Fibroblast of lung (primary cell): ENCODE data around the gene CENPB. TPM values are rescaled to one million over a fixed set of nuclear protein-coding genes. Genes with fewer than 3 reads are reported as not detected.

Experiments
- DNase-seq, 2 donors: peaks; one replicate each; pipeline versions ENCODE4 v3.0.0 to v3.0.0-alpha.2; 2010; ENCODE audit warnings: low read depth in 2 of 2
- H2AFZ ChIP-seq: 2 replicates; pipeline ENCODE4 v1.5.1; 2012; ENCODE audit warnings: low read length, control low read depth, inconsistent platforms
- H3K27ac ChIP-seq: 2 replicates; pipeline ENCODE4 v1.5.1; 2011; ENCODE audit warnings: low read length, control low read depth; ENCODE audit not compliant: insufficient read depth
- H3K27me3 ChIP-seq: 2 replicates; pipeline ENCODE4 v1.5.1; 2011; ENCODE audit warnings: mild to moderate bottlenecking, low read length; ENCODE audit not compliant: control insufficient read depth, insufficient read depth
- H3K36me3 ChIP-seq: 2 replicates; pipeline ENCODE4 v1.5.1; 2011; ENCODE audit warnings: low read length; ENCODE audit not compliant: control insufficient read depth, insufficient read depth
- H3K4me1 ChIP-seq: 2 replicates; pipeline ENCODE4 v1.5.1; 2011; ENCODE audit warnings: low read length; ENCODE audit not compliant: control insufficient read depth, insufficient read depth; ENCODE audit errors: extremely low read depth
- H3K4me2 ChIP-seq: 2 replicates; pipeline ENCODE4 v1.5.1; 2011; ENCODE audit warnings: low read length, control low read depth; ENCODE audit not compliant: insufficient read depth; ENCODE audit errors: extremely low read depth
- H3K4me3 ChIP-seq, 4 experiments: fragments of 200-600 bp in 1 of 4; sonication (generic) in 1 of 4; replicated peaks in 1 of 4; 2 replicates each; pipeline ENCODE4 v1.5.1; 2011 to 2016; ENCODE audit warnings: low read length in 4 of 4, low read depth in 3 of 4, mild to moderate bottlenecking in 3 of 4, control low read depth in 2 of 4, inconsistent platforms in 1 of 4, mixed read lengths in 1 of 4; ENCODE audit not compliant: insufficient read depth in 1 of 4; ENCODE audit errors: control extremely low read depth in 1 of 4
- H3K79me2 ChIP-seq: 2 replicates; pipeline ENCODE4 v1.5.1; 2012; ENCODE audit warnings: mild to moderate bottlenecking, low read length, inconsistent platforms; ENCODE audit not compliant: control insufficient read depth, insufficient read depth
- H3K9ac ChIP-seq: 2 replicates; pipeline ENCODE4 v1.5.1; 2011; ENCODE audit warnings: mild to moderate bottlenecking, low read length, control low read depth; ENCODE audit not compliant: insufficient read depth
- H3K9me3 ChIP-seq: 2 replicates; pipeline ENCODE4 v1.5.1; 2012; ENCODE audit warnings: low read depth, low read length; ENCODE audit not compliant: control insufficient read depth, insufficient read depth
- H4K20me1 ChIP-seq: 2 replicates; pipeline ENCODE4 v1.5.1; 2011; ENCODE audit warnings: low read length; ENCODE audit not compliant: control insufficient read depth, insufficient read depth; ENCODE audit errors: extremely low read depth
- CTCF ChIP-seq, 2 donors: IDR thresholded peaks in 1 of 2; conservative IDR thresholded peaks in 1 of 2; 1 replicate in 1 of 2; 2 replicates in 1 of 2; pipeline ENCODE4 v1.5.1; 2011 to 2012; ENCODE audit warnings: low read length in 2 of 2, control low read depth in 1 of 2, inconsistent platforms in 1 of 2, low read depth in 1 of 2, mild to moderate bottlenecking in 1 of 2
- EZH2 ChIP-seq: IDR thresholded peaks from 2 replicates; pipeline ENCODE4 v1.5.1; 2012; ENCODE audit warnings: low read length, control low read depth, mild to moderate bottlenecking; ENCODE audit errors: missing control alignments
- polyA plus RNA-seq, 2 donors: library from polyadenylated mRNA; depleted of rRNA in 1 of 2; stranded (reverse) in 1 of 2; unstranded in 1 of 2; fragments of >200 nt; gene quantifications; 2 replicates each; pipeline ENCODE4 v1.2.1, GENCODE V29; 2011 to 2012; ENCODE audit warnings: missing spikeins in 1 of 2
- total RNA-seq: library from RNA; depleted of rRNA; stranded (reverse); fragments of >200 nt; gene quantifications from 2 replicates; pipeline ENCODE4 v1.2.1, GENCODE V29; 2014

Gene CENPB
- total and polyA plus RNA-seq, 2 donors (not counting 1 experiment from before 2014, with no cell fraction given) = 32.6 to 106 TPM

- Histone ChIP-seq H3K27me3 (no peaks in the 10 kb centered on the region), H3K27ac (peak overlapping the region; percentile 96), H3K4me2 (peak overlapping the region; percentile 85), H3K36me3 (no peaks in the 10 kb centered on the region), H3K9me3 (no peaks in the 10 kb centered on the region), H3K4me1 (peaks cover 36% of the 10 kb centered on the region), H3K9ac (peak overlapping the region; percentile 51), H3K79me2 (peaks cover 5% of the 10 kb centered on the region), H3K4me3 (peak overlapping the region; percentile 39 to 46 (median 45)), H2AFZ (no peak overlapping the region), H4K20me1 (no peaks in the 10 kb centered on the region)
- peak; percentile 97 to 99 for DNase-seq
- no peak for TF ChIP-seq CTCF (conservative IDR thresholded peaks at IDR 0.05 in 1 of 2, IDR thresholded peaks at IDR 0.05 in 1 of 2; ENCODE audit: low read depth in 1 of 2, low read length in 2 of 2)
- TF ChIP-seq EZH2 = no peak
Measured at GRCh38 chr20:3811467-3812258, 25.1 kb upstream of the CENPB start.

GRCh38 chr20:3808544-3808943, 22.0 kb upstream of the CENPB start:
- peak overlapping the region; percentile 58 for H3K9ac ChIP-seq
- no peaks in the 10 kb centered on the region for H4K20me1 ChIP-seq
- peaks cover 23% of the 10 kb centered on the region for H3K36me3 ChIP-seq
- no peak overlapping the region for H2AFZ ChIP-seq
- peaks cover 52% of the 10 kb centered on the region for H3K4me1 ChIP-seq
- H3K27me3 ChIP-seq = no peaks in the 10 kb centered on the region
- peaks cover 6% of the 10 kb centered on the region for H3K79me2 ChIP-seq
- TF ChIP-seq CTCF (conservative IDR thresholded peaks at IDR 0.05 in 1 of 2, IDR thresholded peaks at IDR 0.05 in 1 of 2; ENCODE audit: low read depth in 1 of 2, low read length in 2 of 2) (no peak), EZH2 (no peak)
- peak overlapping the region in 3 of 4 experiments; percentile 12 to 30 (median 15) for H3K4me3 ChIP-seq
- H3K4me2 ChIP-seq = peak overlapping the region; percentile 72
- H3K27ac ChIP-seq = peak overlapping the region; percentile 98
- H3K9me3 ChIP-seq = no peaks in the 10 kb centered on the region
- no peak for DNase-seq

- no peak overlapping the region for H2AFZ ChIP-seq
- H3K4me2 ChIP-seq = no peak overlapping the region
- H3K79me2 ChIP-seq = peaks cover 27% of the 10 kb centered on the region
- no peaks in the 10 kb centered on the region for H3K9me3 ChIP-seq
- TF ChIP-seq CTCF (conservative IDR thresholded peaks at IDR 0.05 in 1 of 2, IDR thresholded peaks at IDR 0.05 in 1 of 2; ENCODE audit: low read depth in 1 of 2, low read length in 2 of 2) = no peak
- TF ChIP-seq EZH2 = no peak
- no peaks in the 10 kb centered on the region for H3K27me3 ChIP-seq
- peak overlapping the region; percentile 98 for H3K27ac ChIP-seq
- H3K9ac ChIP-seq = no peak overlapping the region
- no peak for DNase-seq
- H3K36me3 ChIP-seq = peaks cover 56% of the 10 kb centered on the region
- H3K4me1 ChIP-seq = peaks cover 42% of the 10 kb centered on the region
- H4K20me1 ChIP-seq = no peaks in the 10 kb centered on the region
- H3K4me3 ChIP-seq = no peak overlapping the region
Measured at GRCh38 chr20:3804781-3805180, 18.2 kb upstream of the CENPB start.
